HUES48 (cell line): ENCODE measurements around the gene INTS1.

Source experiments
- H3K27ac ChIP-seq: one replicate; pipeline ENCODE4 v1.7.0; 2013; ENCODE audit warnings: low read depth, low read length, inconsistent platforms
- H3K27me3 ChIP-seq: 2 replicates; pipeline ENCODE4 v1.6.1; 2013; ENCODE audit warnings: mild to moderate bottlenecking, low read length; ENCODE audit not compliant: control insufficient read depth, insufficient read depth
- H3K36me3 ChIP-seq: 2 replicates; pipeline ENCODE4 v1.6.1; 2013; ENCODE audit warnings: low read length; ENCODE audit not compliant: control insufficient read depth, insufficient read depth
- H3K4me1 ChIP-seq: 2 replicates; pipeline ENCODE4 v1.6.1; 2013; ENCODE audit warnings: mild to moderate bottlenecking, low read length; ENCODE audit not compliant: control insufficient read depth, insufficient read depth
- H3K4me3 ChIP-seq: 2 replicates; pipeline ENCODE4 v1.5.1; 2013; ENCODE audit warnings: mild to moderate bottlenecking, low read depth, low read length
- H3K9ac ChIP-seq: 2 replicates; pipeline ENCODE4 v1.6.1; 2013; ENCODE audit warnings: mild to moderate bottlenecking, low read depth, low read length, moderate library complexity
- H3K9me3 ChIP-seq: 2 replicates; pipeline ENCODE4 v1.6.1; 2013; ENCODE audit warnings: low read length; ENCODE audit not compliant: control insufficient read depth, insufficient read depth

The INTS1 gene

DNA sequence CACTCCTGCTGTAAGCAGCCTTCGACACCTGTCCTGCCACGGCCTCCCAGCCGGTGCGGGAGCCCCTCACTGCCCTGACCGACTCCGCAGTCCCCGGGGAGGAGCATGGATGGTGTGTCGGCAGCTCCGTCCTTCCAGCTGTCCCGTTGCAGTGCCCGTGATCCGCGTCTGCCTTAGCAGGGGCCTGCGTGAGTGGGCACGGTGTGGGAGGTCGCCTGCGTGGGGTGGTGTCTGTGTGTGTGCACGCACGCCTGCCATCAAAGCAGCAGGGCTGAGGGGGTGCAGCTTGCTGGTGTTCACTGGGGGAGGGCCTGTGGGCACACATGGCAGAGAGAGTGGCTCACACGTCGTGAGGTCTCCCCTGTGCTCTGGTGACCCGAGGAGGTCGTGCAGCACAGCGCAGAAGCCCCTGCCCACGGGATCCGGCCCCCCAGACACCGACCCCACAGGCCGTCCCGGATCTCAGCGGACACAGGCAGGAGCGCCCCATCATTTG, 36.6 kb upstream of the INTS1 start:
- peaks cover 31% of the 10 kb centered on the region for H3K36me3 ChIP-seq
- no peaks in the 10 kb centered on the region for H3K9me3 ChIP-seq
- no peak overlapping the region for H3K4me3 ChIP-seq
- H3K27ac ChIP-seq: no peak overlapping the region
- peaks cover 13% of the 10 kb centered on the region for H3K4me1 ChIP-seq
- H3K27me3 ChIP-seq: no peaks in the 10 kb centered on the region
- H3K9ac ChIP-seq: no peak overlapping the region

DNA sequence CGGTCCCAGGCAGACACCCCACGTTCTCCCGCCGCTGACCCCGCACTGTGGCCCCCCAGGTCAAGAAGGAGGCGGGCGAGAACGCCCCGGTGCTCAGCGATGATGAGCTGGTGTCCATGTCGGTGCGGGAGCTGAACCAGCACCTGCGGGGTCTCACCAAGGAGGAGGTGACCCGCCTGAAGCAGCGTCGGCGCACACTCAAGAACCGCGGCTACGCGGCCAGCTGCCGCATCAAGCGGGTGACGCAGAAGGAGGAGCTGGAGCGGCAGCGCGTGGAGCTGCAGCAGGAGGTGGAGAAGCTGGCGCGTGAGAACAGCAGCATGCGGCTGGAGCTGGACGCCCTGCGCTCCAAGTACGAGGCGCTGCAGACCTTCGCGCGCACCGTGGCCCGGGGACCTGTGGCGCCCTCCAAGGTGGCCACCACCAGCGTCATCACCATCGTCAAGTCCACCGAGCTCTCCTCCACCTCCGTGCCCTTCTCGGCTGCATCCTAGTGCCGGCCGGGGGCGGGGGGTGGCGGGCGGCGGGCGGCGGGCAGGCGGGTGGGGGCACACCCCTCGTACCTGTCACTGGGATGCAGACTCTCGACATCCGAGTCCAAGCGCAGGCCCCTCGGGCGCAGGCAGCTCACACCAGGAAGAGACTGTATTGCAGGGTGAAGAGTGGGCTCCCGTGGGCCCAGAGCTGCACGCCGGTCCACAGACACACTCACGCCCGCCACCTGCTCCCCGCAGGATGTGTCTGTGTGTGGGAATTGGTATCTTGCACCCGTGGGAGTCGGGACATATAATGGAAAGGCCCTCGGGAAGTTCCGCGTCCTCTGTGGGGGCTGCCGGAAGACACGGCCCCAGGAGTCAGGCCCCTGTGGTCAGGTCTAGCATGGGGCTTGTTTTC, 35.9 kb upstream of the INTS1 start:
- Histone ChIP-seq H3K27ac (no peak overlapping the region), H3K4me3 (no peak overlapping the region), H3K4me1 (peaks cover 13% of the 10 kb centered on the region), H3K9ac (no peak overlapping the region), H3K36me3 (peaks cover 31% of the 10 kb centered on the region), H3K9me3 (no peaks in the 10 kb centered on the region), H3K27me3 (no peaks in the 10 kb centered on the region)

DNA sequence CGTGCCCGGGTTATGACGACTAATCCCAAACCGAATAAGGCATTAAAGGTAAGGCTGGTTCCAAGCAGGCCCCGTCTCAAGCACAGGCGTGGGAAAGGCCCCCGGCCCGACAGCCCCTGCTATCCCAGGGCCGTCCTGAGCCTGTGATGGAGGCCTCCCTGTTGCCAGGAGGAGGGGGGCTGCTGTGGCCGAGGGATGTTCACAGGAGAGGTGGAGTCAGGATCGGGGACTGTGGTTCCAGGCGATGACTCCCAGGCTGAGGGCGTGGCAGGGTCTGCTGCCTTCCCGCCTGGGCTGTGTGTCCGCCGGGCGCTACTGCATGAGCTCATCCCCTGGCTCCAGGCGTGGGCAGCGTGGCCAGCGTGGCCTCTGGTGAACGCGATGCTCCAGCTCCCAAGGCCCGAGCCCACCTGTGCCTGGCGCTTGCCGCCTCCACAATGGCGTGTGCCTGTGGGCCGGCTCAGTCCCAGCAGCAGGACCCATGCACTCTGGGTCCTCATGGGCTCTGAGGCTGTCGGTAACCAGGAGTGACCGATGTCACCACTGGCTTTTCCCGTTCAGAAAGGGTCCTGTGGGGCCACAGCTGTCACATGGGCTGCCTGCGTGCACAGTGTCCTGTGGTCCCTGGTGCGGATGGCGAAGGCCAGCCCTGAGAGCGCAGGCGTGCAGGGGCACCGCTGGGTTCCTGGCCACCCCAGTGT, 35.1 kb upstream of the INTS1 start:
- Histone ChIP-seq H3K36me3 (peaks cover 31% of the 10 kb centered on the region), H3K4me3 (no peak overlapping the region), H3K9me3 (no peaks in the 10 kb centered on the region), H3K27me3 (no peaks in the 10 kb centered on the region), H3K4me1 (peaks cover 13% of the 10 kb centered on the region), H3K27ac (no peak overlapping the region), H3K9ac (no peak overlapping the region)

DNA sequence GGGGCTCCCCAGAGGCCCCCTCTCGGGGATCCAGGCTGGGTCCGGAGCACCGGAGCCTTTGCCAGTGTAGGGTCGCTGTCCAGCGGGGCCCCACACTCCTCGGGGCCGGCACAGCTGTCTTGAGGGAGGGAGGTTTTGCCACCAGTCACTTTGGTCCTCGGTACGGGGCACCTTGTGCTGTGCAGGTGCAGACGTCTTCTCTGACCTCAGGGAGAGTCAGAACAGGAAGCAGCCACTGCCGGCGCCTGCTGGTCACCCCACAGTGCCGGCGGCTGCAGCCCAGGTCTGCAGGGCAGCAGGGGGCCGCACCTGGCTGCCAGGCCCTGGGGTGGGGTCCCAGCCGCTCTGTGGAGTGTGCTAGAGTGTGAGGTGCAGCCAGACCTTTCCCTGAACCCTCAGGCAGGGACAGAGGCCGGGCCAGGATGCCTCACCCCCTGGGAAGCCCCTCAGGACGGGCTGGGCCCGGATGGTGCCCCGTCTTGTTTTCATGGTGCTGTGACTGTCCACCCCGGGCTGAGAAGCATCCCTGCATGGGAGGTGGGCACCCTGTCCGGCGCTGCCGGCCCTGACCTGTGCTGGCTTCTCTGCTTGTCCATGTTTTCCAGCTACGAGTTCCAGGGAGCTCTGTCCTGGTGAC, 34.5 kb upstream of the INTS1 start:
- H3K4me1 ChIP-seq: peaks cover 13% of the 10 kb centered on the region
- no peak overlapping the region for H3K27ac ChIP-seq
- no peak overlapping the region for H3K9ac ChIP-seq
- peaks cover 31% of the 10 kb centered on the region for H3K36me3 ChIP-seq
- H3K4me3 ChIP-seq: no peak overlapping the region
- no peaks in the 10 kb centered on the region for H3K9me3 ChIP-seq
- H3K27me3 ChIP-seq: no peaks in the 10 kb centered on the region

DNA sequence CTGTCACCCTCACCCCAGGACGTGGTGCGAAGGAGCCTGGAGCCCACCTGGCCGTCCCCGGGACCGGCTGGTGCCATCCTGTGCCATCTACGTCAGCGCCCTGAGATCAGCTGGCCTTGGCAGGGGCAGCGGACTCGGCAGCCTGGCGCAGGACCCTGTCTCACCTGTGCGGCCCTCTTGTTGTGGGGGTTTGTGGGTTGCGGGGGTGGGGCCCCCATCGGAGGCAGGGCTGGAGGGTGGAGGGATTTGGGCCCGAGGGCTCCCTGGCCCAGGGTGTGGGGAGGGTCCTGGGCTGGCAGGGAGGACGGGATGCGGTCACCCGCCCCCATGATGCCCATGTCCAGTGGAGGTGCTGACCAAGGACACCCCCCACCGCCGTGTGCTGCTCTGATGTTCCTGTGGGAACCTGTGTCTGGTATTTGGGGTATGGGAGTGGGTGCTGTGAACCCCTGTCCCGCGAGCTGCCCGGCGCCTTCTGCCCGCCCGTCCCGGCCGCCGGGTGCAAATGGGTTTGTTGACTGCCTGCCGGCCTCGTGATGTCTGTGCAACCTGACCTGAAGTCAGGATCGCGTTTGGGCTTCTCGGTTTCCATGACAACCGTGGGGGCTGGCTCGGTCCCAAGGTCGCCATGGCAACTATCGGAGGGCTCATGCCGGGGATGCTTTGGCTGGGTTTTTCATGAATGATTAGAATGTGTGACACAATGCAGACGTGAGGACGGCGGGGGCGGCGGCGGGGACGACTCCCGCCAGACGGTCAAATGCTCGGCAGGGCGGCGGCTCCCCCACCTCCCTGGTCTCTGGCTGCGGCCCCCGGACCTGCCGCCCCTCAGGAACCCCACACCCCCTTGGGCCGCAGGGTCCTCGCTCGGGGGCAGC, 33.6 kb upstream of the INTS1 start:
- Histone ChIP-seq H3K36me3 (peaks cover 31% of the 10 kb centered on the region), H3K27me3 (no peaks in the 10 kb centered on the region), H3K27ac (peak overlapping the region; percentile 94), H3K4me3 (no peak overlapping the region), H3K4me1 (peaks cover 18% of the 10 kb centered on the region), H3K9me3 (no peaks in the 10 kb centered on the region), H3K9ac (no peak overlapping the region)

DNA sequence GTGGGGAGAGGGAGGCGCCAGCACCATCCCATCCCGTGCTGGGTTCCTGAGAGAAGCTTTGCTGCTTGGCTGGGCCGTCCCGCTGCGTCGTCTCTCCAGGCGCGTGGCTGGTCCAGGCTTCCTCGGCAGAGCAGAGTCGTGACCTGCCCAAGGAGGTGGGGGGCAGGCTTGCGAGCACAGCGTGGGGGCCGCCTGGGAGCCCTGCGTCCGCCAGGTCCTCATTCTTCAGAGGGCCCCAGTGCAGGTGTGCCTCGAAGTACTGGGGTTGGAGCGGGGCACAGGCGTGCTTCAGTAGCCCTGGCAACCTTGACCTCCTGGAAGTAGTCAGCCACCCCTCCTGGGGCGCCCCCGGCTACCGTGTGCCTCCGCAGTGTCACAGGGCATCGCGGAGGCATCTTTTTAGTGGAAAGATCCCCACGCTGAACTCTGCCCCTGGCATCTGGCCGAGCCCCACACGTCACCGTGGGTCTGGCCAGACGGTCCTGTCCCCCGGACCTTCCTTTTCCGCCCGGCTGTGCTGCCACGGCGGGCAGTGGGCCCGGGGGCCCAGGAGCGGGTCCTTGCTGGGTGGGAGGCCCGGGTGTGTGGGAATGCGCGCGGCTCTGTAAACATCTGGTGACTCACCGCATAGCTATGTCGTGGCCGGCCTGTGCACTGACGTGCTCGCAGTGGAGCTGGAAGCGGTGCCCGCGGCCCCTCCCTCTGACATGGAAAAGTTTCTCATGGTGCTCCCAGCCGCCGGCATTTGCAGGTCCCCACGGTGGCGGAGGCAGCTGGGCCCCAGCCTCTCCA, 32.8 kb upstream of the INTS1 start:
- H3K4me1 ChIP-seq: peaks cover 27% of the 10 kb centered on the region
- H3K4me3 ChIP-seq: no peak overlapping the region
- no peaks in the 10 kb centered on the region for H3K27me3 ChIP-seq
- no peaks in the 10 kb centered on the region for H3K9me3 ChIP-seq
- peaks cover 23% of the 10 kb centered on the region for H3K36me3 ChIP-seq
- peak overlapping the region; percentile 21; the same call in 1 of the 2 replicates for H3K9ac ChIP-seq
- H3K27ac ChIP-seq: peak overlapping the region; percentile 94

DNA sequence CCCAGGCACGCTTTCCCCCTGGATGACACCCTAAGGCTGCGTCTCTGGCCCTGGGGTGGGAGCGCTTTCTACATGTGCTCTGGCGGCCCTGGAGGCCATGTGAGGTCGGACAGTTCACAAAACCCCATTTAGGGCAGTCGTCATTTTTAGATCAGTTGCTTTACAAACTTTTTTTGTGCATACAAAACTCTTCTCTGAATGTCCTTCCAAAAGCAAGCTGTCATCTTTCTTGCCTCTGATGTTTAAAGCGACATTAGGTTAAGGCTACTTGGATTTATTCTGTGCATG, 32.2 kb upstream of the INTS1 start:
- peak overlapping the region; percentile 94 for H3K27ac ChIP-seq

DNA sequence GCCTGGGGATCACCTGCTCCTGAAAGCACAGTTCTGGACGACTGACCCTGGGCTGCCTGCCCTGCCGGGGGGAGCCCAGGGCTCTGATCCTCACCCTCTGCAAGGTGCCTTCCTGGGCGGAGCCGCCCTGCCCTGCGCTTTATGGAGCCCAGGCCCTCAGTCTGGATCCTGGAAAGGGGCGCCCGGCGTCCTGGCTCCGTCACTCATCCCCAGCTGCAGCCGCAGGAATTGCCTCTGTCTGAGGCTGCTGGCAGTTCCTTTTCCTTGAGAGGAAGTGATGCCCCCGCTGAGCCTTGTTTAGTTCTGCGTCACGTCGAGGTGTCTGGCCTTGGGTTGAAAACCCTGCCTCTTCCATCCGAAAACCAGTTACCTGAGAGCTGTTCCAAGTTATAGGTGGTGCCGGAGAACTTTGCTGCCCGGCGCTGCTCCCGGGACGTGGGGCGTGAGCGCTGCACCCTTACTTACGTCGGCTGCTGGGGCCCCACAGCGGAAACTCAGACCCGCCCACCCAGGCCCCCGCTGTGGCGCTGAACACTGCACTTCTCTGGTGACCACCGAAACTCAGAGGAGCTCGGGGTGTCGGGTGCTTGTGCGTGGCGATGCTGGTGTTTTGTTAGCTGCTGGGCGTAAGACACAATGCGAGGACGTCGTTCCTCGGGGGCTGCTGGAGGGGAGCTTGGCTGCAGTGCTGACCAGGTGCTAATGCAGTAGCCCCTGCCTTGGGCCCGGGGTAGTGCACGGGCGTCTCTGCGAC, 31.7 kb upstream of the INTS1 start:
- Histone ChIP-seq H3K36me3 (peaks cover 14% of the 10 kb centered on the region), H3K27ac (peak overlapping the region; percentile 94), H3K4me3 (no peak overlapping the region), H3K9ac (no peak overlapping the region), H3K9me3 (no peaks in the 10 kb centered on the region), H3K27me3 (no peaks in the 10 kb centered on the region), H3K4me1 (peaks cover 33% of the 10 kb centered on the region)

More for the DNA sequence above, 32.2 kb upstream of the INTS1 start:
- Histone ChIP-seq H3K9ac (peak overlapping the region; percentile 21; the same call in 1 of the 2 replicates), H3K36me3 (peaks cover 20% of the 10 kb centered on the region), H3K4me3 (no peak overlapping the region), H3K9me3 (no peaks in the 10 kb centered on the region), H3K4me1 (peaks cover 32% of the 10 kb centered on the region), H3K27me3 (no peaks in the 10 kb centered on the region)

DNA sequence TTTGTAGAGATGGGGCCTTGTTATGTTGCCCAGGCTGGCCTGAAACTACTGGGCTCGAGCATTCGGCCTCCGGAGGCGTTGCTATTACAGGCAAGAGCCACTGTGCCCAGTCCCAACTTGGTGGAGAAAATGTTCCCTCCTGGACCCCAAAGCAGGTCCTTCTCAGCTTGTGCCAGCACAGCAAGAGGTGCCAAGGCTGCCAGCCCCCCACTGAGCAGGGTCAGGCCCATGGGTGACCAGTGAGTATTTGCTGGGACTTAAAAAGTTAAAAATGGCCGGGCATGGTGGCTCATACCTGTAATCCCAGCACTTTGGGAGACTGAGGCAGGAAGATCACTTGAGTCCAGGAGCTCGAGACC, 30.9 kb upstream of the INTS1 start:
- Histone ChIP-seq H3K4me1 (peaks cover 33% of the 10 kb centered on the region), H3K27ac (no peak overlapping the region), H3K9me3 (no peaks in the 10 kb centered on the region), H3K9ac (no peak overlapping the region), H3K36me3 (peaks cover 8% of the 10 kb centered on the region; the same call in 1 of the 2 replicates), H3K27me3 (no peaks in the 10 kb centered on the region), H3K4me3 (no peak overlapping the region)
